Hematopoietic multipotent progenitor cell (in vitro differentiated cells): ENCODE measurements around the gene UMPS. TPM values are rescaled to one million over a fixed set of nuclear protein-coding genes. Genes with fewer than 3 reads are reported as not detected.

Experiments used
- DNase-seq, 3 donors: peaks; one replicate each; pipeline ENCODE4 v3.0.0-alpha.2; 2011 to 2015; ENCODE audit warnings: low read depth in 2 of 3, low spot score in 2 of 3
- small RNA-seq: library from RNA; depleted of rRNA; stranded (forward); fragments of <200 nt; gene quantifications from one replicate; pipeline ENCODE3, GENCODE V24; 2012
- total RNA-seq: library from RNA; depleted of rRNA; stranded (reverse); fragments of >200 nt; gene quantifications from one replicate; pipeline ENCODE4 v1.2.3, GENCODE V29; 2012

UMPS gene
- total RNA-seq, 1 donor = 17.8 TPM

- DNase-seq = no peak
These were observed 66.2 kb downstream of the UMPS start for GRCh38 chr3:124796477-124796876.

- DNase-seq = no peak
These were observed 67.2 kb downstream of the UMPS start for GRCh38 chr3:124797426-124797945.

Small RNA genes lying within 50 kb of the gene (small RNA-seq; reads per million reads assigned to genes)
- gene MIR544B = not detected

Other genes starting within 250 kb of the UMPS start
- gene ITGB5, start 156.9 kb downstream of the UMPS start, total RNA-seq = 2.2 TPM
- not detected for gene MUC13, start 204.3 kb downstream of the UMPS start, total RNA-seq